COR-L47 (cell line): ENCODE measurements around the gene MAST4.

ENCODE experiments used
- DNase-seq: peaks from one replicate; lab custom pipeline; 2025; lab: John Stamatoyannopoulos, UW

Gene MAST4

DNA sequence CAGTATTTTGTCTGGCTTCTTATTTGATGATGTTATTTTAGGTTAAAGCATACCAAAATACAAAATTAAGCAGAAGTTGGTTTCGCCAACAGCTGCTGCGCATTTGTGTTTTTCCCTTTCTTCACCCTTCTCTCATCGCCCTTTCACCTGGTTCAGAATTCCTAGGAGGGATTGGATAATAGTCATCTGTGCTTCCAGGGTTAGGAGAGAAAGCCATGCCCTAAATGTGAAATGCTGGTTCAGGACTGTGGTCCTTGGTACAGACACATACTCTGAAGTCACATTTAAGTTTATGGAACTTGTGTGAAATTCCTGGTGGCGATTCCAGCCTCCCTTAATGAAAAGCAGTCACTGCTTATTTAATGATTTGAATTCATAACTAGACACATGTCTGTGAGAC, 7.7 kb downstream of the MAST4 start:
- DNase-seq = no peak

DNA sequence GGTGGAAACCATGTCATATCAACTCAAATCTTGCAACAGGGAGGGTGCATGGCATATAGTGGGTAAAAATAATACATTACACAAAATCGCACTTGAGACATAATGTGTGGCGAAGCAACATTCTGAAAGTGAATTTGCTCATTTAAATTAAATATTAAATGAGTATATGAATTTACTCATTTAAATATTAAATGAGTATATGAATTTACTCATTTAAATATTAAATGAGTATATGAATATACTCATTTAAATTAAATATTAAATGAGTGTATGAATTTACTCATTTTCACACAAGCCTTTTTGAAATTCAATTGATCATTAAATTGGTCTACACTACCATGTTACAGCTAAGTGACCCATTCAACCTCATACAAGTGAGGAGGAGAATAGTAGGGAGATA, 10.5 kb downstream of the MAST4 start:
- no peak for DNase-seq

DNA sequence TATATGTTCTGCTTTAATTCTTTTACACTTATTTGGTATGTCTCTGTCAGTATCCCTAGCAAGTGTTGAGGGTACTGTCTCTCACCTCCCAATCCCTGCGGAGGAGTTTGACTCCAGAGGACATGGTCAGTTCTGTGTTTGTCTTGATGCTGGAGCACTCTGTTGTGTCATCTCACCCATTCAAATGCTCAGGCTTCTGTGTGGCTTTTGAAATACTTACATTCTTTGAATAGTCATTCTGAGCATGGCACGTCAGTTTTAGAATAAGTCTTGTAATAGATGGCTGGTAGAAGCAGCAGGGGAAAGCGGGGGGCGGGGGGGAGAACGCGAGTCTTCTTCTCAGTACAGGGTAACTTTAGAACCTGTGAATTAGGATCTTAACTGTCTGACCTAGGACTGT, 12.3 kb downstream of the MAST4 start:
- DNase-seq = no peak

DNA sequence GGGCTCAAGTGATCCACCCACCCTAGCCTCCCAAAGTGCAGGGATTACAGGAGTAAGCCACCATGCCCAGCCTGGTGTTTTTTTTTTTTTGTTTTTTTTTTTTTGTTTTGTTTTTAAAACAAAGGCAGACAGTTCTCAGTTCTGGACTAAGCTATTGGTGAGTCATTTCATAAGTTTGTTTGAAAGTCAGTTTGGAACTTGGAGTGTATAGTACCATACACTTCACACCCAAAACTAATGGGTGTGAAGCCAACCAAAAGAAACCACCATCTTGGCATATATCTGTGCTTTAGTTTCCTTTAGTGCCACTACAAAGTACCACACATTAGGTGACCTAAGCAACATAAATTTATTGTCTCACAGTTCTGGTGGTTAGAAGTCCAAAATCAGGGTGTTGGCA, 13.4 kb downstream of the MAST4 start:
- no peak for DNase-seq

DNA sequence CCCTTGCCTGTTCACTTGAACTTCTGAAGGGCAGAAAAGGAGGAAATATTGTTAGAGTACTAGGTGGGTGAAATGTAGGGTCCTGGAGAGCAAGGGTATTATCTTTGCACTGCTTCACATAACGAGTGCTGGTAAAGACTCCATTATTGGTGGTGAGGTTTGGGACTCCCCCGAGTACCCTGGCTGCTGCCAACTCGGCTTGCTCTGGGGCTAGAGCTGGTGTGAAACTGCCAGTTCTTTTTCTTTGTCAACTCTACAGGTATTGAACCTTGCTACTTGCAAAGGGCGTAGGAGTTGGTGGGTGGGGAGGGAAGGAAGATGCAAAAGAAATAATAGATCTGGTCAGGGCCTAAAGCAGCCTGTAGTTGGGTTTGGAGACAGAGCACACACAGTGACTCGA, 16.0 kb downstream of the MAST4 start:
- no peak for DNase-seq

DNA sequence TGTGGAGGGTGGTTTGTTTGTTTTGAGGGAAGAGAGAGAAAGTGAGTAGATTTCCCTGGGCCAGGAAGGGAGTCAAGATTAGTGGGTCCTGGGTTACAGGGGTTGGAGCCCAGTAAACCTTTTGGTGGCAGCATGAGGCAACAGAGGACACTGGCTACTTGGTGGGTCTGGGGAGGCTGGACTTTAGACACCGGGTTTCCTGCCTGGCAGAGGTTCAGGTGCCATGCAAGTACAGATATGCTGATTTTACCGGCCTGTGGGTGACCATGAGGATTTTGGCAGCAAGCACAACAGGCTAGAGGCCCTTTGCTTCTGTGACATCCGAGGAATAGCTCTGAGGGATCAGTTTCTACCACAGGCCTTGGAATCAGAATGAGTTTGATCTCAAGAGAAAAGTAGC, 18.9 kb downstream of the MAST4 start:
- no peak for DNase-seq

DNA sequence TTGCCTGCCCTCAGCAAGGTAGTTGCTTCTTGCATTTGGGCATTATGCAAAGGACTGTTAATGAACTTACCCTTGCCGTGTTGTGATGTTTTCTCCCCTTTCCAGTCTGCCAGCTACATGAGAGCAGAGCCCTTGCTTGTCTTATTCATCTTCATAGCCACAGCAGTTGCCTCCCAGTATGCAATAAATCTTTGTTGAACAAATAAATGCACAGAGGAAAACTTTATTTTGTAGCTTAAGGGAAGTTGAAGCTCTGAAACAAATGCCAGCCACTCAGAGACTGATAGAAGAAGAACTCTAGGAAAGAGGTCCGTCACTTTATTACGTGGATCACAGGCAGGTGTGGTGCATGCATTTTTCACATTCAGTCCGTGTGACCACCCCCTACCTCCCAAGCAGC, 19.7 kb downstream of the MAST4 start:
- DNase-seq = no peak

DNA sequence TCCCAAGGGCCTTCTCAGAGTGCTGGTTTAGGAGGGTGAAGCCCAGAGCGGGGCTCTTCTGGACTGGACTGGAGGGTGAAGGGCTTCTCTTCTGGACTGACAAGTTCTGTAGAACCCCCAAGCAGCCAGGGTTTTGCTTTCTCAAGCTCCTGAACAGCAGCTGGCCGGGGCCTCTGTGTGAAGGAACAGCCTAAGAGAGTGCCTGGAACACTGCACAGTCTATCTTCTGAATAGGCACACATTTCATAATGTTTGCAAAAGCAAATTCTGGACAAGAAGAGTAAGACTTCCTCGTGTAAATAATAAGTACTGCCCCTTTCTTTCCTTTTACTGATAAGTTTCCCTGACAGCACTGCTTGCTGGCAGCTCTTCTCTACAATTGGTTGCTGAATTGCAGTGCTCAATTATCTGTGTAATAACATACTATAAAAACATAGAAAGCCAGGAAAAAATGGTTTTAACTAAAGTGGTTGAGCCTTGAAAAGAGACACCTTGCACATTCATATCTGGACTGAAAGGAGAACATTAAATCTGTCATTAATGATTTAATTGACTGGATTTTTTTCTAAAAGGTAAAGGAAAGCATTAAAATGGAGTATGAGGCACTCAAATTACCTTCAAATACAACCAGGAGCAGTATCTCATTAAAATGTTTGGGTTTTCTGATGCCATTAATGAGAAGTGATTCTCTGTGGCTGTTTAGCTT, 20.5 kb downstream of the MAST4 start:
- no peak for DNase-seq

DNA sequence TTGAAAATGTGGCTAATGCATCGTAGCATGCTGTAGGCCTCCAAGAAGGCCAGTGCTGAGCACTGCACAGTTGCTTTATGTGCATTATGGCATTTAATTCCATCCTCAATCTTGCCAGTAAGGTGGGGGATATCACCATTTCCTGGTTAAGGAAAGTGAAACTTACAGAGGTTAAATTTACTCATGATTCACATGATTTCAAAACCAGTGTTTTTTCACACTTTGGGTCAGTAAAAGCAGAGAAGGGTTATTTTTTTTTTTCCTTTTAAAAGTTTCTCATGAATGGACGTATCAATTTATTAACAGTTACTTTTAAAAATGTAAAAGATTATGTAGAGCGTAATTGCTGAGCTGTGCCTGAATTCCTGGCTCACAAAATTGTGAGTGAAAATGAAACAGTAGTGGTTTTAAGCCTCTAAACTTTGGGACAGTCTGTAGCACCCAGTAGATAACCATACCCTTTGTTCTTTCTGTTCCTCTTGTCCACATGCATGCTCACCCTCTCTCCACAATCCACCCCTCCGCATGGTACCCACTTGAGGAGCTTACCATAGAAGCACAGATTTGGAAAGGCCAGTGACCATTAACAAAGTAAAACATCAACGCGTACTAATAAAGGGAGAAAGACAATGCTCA, 21.2 kb downstream of the MAST4 start:
- DNase-seq = no peak

DNA sequence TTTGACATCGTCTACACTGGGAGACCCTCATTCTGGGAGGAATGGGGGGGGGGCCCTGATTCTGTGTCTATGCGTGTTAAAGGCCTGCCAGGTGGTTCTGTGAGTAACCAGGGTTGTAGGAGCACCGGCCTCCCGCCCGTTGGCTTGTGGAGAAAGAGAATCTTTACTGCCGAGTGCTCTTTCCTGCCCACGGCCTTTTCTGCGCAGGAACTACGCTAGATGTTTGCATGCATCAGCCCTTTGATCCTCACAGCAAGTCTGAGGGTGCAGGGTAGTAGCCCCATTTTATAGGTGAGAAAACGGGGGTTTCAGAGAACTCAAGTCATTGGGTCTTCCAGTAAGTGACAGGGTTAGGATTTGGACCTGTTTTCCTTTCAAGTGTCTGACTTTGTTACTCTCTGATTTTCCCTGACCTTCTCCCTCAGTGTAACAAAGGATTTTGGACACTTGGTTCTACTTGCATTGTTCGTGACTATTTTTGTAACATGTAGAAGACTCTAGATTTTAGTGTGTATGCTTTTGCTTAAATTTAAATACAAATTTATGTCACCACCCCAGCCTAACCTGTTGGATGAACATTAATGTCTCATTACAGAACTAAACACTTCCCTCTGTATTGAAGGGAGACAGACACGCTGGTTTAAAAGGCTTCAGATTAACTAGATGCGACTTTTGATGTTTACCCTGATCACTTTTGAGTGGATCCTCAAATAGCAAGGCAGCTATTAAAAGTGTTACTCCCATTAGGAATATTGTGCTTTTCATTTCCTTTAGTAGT, 22.0 kb downstream of the MAST4 start:
- DNase-seq = no peak

DNA sequence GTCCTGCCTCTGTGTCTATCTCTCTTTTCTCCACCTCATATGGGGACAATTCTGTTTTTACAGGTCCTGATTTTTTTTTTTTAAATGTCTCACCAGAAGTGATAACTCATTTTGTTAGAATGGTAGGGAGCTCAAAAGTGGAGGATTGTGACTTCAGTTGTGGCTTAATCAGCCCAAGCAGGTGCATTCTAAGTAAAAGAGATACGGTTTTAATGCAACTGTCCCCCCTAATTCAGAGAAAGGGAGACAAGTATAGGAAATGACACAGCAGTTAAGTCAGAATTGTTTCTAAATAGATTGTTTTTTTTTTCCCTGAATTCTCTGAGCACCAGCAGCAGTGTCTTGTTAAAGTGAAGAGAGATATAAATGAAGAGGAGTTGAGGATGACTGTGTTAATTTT, 24.5 kb downstream of the MAST4 start:
- DNase-seq = no peak

DNA sequence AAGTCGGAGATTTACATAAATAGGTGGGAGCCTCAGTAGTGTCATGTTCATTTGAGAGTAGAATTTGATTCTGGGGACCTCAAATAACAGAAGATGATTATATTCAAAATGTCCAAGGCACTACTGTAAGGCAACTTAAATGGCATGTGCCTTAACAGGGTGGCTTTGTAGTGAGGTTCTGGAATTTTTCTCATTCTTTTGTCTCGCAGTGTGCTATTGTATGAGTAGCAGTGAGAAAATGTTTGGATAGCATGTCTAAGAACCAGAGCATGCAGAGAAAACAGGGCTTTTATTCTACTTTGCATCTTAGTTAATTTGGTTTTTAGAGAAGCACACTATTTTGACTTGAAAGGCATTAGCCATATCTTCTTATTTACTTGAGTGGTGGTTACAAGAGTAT, 25.0 kb downstream of the MAST4 start:
- no peak for DNase-seq

DNA sequence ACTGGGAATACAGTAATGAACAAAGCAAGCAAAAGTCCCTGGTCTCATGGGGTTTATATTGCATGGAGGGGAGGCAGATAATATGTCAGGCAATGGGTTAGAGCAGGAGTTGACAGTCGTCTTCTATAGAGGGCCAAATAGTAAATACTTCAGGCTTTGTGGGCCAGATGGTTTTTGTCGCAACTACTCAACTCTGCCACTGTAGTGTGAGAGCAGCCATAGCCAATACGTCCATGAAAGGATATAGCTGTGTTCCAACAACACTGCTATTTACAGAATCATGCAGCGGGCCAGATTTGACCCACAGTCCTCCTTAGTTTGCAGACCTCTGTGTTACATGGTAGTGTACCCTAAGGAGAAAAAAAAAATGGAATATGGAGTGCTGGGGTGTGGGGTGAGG, 25.5 kb downstream of the MAST4 start:
- no peak for DNase-seq

DNA sequence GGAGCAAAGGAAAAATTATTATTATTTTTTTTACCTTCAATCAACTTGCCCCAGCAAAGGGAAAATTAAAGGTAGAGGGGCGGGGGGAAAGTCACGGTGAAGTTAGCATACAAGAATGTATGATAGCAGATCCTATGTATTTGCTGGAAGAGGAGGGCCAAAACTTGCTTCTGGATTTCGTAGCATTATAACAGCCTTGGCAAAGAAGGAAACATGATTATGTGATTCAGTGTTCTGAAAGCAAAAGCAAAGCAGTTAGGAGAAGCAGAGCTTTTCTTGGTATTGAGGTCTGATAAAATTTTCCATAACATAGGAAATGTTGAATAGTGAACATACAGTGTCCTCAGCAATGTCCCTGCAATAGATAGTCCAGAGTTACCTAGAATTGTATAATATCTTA, 32.4 kb downstream of the MAST4 start:
- DNase-seq = no peak

DNA sequence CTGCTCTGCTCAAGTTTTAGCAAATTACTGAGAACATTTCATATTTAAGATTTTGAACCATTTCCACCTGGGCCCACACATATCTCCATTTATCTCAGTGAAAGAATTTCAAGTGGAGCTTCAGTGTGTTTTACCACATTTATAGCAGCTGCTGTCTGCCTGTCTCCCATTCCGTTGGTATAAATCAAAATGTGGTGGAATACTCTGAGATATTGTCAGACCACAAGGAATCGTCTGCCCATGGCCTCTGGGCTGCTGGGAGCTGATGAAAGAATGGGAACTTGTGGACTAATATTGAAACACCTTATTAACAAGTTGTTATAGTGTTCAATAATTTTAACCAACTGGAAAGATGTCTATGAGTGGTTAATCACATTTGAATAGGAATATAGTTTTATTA, 33.3 kb downstream of the MAST4 start:
- no peak for DNase-seq

DNA sequence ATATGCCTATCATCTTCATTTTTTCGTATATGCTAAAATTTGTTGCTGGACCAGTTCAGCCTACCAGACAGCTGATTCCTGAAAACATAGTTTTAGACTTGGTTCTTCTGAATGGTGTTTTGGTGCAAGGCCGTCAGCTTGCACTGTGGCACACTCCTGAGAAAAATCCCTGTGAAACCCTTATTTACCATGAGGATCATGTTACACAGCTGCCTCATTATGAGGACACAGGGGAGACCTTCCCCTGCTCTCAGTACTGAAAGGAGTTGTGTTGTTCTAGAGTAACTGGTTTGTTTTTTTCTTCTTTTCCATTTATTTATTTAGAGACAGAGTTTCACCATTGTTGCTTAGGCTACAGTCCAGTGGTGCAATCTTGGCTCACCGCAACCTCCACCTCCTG, 37.6 kb downstream of the MAST4 start:
- DNase-seq = peak; percentile 68

DNA sequence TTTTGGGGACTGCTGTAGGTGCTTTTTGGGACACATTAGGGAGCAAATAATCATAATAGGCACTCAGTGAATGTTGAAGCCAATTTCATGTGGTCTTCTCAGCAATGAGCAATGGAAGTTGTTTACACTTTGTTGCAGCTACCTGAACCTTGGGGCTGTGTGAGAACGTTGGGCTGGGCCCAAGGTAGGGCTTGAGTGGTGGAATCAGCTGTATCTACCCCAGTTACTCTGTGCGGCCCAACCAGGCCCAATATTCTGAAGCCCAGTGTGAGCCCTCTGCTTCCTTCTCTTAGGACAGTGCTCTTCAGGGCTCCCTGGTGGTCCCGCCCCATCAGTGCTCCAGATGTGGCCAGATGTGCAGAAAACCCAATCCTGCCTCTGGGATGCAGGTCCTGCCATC, 38.4 kb downstream of the MAST4 start:
- no peak for DNase-seq

DNA sequence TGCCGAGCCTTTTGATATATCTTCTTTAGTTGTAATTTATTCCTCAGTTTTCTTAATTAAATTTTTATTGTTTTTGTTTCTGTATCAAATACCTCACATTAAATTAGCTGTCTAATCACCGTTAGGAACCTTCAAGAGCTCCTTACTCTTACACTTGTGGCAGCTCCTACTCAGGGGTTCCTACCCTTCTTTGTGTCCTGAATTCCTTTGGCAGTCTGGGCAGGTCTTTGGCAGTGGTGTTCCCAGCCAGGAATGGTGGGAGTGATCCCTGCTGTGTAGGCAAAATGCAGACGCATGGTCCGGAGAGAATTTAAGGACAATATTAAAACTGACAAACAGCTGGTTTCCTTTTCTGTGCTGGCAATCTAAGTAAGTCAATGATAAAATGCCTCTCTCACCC, 41.8 kb downstream of the MAST4 start:
- DNase-seq = no peak

DNA sequence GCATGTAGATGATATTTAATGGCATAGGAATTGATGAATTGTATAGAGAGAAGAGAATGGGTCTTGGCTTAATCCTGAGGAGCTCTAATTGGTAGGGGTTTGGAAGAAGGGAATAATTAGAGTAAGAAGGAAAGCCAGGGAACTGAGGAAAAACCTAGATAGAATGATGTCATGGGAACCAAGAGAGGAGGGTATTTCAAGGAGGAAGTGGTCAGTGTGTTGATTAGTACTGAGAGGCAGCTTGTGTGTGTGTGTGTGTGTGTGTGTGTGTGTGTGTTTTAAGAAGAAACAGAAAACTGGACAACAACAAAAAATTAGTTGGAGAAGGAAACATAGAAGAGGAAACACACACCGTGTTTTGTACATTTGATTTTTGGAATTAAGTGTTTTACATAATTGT, 42.8 kb downstream of the MAST4 start:
- no peak for DNase-seq

DNA sequence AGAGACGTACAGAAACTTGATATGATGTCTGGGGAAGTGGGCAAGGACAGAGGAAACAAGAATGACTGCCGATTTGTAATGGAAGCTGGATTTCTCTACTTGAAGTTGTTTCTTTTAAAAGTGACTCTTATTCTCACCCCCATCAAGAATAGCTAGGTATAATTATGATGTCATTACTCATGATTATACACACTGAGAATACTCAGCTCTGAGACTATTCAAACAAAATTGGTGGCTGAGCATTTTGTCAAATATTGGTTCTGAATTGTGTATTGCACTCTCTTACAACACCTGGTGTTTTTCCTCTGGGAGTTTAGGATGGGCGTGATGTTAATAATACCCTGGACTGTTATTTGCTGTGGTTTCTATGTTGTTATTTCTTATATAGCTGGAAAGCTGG, 46.3 kb downstream of the MAST4 start:
- DNase-seq = peak; percentile 74

DNA sequence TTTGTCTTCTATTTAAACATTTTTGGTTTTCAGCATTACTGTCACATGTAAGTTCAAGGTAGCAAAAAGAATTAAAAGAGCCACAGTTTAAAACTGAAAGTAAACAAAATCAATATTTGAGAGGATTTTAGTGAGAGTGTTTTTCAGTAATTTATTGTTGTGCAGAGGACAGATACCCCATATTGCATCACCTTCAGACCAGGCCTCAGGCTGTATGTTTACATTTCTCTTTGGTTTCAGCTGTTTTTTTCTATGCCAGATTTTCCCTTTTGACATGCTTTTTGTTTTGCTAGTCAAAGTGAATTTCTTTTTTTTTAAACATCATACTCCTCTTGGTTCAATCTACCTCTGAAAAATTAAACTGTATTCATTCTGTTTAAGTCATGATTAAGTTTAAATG, 47.2 kb downstream of the MAST4 start:
- DNase-seq = no peak

DNA sequence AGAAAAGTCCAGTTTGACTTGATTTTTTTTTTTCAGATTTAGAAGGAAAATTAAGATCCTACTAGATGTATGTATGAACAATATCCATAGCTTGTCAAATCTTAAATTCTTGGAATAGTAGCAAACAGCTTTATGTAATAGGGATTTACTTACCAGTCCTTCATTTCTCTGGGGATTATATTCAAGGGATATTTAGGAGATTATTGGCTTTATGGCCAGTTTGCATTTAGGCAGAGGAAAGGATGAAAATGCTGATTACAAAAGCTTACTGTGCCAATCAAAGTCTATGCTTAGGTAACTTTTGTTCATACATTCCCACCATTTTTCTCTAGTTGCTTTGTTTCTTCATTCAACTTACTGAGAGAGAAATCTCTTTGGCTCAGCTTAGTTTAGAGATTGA, 47.9 kb downstream of the MAST4 start:
- no peak for DNase-seq

DNA sequence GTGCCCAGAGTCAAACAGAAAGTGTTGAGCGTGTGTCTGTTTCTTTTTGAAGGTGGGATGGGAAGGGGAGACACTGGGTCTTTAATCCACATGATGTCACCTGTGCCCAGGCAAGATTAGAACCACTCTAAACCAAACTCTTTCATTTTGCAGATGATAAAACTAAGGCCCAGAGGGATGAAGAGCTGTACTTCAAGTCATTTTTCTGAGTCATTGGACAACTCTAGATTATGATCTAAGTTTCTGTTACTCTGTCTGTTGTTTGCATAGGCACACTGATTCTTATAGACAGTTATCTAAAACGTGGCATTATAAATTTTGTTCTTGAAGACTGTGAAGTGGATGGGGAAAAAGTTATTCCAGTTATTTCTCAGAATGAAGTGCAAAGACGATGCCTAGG, 48.8 kb downstream of the MAST4 start:
- DNase-seq = no peak

DNA sequence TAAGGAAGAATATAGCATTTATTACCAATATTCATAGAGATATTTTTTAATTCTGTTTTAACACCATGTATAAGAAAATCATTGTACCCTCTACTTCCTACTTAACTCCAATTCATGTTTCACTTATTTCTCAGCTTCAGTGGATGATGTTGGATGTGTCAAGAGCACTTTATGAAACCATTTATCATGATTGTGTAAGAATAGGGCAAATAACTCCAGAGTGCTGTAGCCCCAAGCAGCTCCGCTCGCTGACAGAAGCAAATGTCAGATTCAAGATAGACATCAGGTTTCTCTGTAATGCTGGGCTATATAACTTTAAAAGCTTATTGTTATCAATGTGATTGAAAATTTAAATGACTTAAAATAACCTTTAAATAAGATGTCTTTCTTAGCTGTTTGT, 50.4 kb downstream of the MAST4 start:
- DNase-seq = no peak
